ENCODE data around the gene NEU1.
"Not testable (repeated sequence)": the region's sequence is repeated elsewhere in the genome, so short reads cannot be mapped to it uniquely, and the experiment has no call there.

NEU1 gene

DNA sequence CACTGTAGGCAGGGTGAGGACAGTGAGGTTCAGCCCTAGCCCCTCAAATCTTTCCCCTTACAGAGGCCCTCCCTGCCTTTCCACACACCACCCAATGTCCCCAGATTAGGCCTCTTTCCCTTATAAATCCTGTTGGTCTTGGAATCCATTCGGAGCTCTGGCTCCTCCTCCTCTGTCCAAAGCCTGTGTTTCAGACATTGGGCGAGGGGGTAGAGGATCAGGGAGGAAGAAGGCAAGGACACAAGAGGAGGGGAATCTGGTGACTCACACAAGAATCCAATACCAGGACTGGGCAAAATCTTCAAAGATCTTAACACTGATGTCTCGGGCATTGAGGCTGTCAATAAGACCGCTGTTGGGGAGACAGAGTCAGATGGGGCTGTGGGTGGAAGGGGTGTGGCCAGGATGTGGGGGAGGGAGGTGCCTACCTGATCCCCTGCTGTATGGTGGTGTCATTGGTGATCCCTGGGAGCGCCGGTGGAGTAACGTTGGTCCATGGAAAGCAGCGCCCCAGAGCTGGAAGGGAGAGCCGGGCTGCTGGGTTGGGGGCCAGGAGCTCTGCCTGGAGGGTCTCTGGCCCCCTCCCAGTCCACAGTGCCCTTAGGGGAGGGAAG is 8.5 kb upstream of the NEU1 start:
- DNase-seq: no peak

- peak; percentile 48 for DNase-seq
Measured at GRCh38 chr6:31870385-31870921, 7.8 kb upstream of the NEU1 start.

- DNase-seq: no peak
Measured at GRCh38 chr6:31869343-31869742, 6.7 kb upstream of the NEU1 start.

DNA sequence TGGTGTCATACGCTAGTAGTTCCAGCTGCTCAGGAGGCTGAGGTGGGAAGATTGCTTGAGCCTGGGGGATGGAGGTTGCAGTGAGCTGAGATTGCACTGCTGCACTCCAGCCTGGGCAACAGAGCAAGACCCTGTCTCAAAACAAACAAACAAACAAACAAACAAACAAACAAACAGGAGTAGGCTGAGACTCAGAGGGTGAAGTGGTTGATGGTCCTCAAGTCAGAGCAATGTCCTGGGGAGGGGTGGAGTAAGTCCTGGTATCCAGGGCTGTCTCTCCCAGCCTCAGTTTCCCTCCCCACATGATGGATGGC is 6.0 kb upstream of the NEU1 start:
- not testable (repeated sequence) for DNase-seq

DNA sequence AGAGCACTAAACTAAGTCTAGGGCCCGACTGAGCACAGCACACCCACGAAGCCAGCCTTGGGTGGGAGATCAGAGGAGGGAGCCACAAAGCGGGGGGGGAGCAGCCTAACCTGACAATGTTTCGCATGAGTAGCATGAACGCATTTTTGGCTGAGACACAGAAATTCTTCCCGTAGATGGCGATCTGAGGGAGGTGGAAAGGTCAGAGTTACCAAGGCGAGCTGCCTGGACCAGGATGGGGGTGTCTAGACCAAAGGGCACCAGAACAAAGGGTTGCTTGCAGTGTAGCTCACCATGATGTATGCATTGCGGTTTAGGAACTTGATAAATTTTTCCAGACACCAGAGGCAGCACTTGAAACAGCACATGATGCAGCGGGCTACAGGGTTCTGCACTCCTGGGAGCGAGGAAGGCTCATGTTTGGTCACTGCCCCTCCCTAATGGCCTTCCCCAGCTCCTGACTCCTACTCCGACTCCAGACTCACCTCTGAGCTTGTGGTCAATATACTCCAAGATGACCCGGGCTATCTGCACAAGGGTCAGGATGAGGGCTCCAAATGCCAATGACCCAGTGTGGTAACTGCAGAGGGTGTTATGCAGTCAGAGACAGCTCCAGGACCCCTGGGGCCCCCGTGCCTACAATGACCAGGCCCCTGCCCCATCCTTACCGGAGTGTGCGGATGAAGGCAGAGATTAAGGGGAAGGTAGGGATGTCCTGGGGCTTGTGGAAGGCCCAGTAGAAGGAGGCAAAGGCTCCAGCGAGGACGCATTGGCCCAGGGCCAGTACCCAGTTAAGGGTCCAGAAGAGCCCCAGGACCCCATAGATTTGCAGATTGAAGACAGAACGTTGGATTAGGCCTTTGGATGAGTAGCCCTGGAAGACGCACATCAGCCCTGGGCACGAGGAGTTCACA is 2.8 kb upstream of the NEU1 start:
- no peak for DNase-seq

DNA sequence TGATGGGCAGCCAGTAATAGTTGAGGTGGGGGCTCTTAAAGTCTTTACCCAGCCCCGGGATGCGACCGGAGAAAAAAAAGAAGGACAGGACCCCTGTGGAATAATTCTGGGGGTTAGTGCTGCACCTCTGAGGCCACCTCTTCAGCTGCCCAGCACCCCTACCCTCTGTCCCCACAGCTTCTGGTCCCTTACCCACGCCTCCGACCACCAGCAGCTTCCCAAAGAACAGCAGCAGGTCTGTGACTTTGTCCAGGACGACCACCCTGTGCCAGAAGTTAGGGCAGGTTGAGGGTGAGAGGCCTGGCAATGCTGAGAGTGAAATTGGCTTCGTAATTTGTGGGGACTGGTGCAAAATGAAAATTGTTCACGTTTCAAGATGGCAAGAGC is 2.2 kb upstream of the NEU1 start:
- no peak for DNase-seq

DNA sequence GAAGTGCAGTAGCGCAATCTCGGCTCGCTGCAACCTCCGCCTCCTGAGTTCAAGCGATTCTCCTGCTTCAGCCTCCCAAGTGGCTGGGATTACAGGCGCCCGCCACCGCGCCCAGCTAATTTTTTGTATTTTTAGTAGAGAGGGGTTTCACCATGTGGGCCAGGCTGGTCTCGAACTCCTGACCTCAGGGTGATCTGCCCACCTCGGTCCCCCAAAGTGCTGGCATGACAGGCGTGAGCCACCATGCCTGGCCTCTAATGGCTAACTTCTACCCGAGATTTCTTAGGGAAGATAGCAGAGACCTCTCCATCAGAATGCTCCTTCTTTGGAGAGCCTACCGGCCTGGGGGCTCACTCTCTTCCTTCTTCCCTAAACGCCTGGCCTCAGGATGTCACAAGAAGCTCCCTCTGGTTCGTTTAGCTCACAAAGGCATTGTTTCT is 1.5 kb upstream of the NEU1 start:
- DNase-seq: not testable (repeated sequence)

GRCh38 chr6:31861919-31862343 is 690 bp downstream of the NEU1 start:
- no peak for DNase-seq

DNA sequence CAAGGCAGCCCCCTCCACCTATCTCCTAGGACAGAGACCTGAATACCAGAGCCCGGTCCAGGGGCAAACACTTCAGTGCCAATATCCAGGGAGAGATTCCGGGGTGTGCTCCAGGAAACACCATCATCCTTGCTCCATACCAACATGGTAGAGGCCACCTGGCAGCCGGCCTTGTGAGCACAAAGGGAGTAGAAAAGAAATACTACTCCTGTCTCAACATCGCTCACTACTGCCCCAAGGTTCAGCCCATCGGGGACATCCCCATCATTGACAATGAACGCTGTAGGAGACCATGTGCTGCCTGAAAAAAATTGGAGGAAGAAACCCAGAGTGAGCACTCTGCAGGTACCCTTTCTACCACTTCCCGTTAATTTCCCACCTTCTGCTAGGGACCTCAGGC is 1.5 kb downstream of the NEU1 start:
- no peak for DNase-seq

DNA sequence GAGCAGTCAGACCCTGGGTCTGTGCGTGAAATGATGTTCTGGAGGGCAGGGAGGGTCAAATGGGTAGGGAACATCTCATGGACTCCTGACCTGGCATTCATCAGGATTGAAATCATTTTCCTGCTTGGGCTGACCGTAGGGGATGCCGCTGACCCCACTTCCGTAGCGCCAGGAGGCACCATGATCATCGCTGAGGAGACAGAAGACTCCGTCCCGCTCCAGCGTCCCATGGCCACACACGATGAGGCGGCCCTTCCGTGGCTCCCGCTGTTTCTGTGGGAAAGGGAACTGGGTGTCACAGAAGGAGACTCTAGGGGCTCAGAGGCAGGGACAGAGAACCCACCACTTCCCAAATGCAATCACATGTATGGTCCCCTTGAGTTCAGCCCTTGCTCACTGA is 2.3 kb downstream of the NEU1 start:
- no peak for DNase-seq

GRCh38 chr6:31859923-31860322 is 2.7 kb downstream of the NEU1 start:
- no peak for DNase-seq

GRCh38 chr6:31858707-31859106 is 3.9 kb downstream of the NEU1 start:
- no peak for DNase-seq

- not testable (repeated sequence) for DNase-seq
Measured at GRCh38 chr6:31857774-31858173, 4.8 kb downstream of the NEU1 start.

GRCh38 chr6:31851980-31852718 is 10.5 kb downstream of the NEU1 start:
- not testable (repeated sequence) for DNase-seq

GRCh38 chr6:31851485-31851832 is 11.2 kb downstream of the NEU1 start:
- DNase-seq: no peak

- no peak for DNase-seq
Measured at GRCh38 chr6:31850765-31851484, 11.7 kb downstream of the NEU1 start.

DNA sequence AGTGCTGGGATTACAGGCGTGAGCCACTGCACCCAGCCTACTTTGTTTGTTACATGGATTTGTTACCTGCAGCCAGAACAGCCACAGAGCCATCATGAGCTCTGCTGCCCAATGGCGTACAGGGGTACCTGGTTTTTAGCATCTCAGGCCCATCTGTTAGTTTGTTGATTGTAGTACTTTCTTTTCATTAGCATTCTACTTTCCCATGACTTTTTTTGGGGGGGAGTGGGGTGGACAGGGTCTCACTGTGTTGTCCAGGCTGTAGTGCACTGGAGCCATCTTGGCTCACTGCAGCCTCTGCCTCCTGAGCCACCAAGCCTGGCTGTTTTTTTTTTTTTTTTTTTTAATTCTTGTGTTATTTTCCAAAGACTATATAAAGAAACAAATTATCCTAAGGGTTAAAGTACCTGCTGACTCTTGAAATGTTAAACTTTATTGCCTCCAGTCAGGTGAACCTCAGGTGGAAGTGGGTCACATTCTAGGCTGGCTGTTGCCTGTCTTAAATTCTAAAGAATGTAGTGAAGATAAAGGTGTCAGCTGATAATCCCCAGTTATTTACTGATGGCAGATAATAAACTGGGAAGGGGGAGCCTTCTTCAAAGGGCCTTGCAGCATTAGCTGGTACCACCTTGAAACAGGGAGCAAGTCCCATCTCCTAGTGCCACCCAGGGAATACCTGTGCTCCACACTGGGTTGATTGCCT is 15.2 kb downstream of the NEU1 start:
- DNase-seq: no peak

DNA sequence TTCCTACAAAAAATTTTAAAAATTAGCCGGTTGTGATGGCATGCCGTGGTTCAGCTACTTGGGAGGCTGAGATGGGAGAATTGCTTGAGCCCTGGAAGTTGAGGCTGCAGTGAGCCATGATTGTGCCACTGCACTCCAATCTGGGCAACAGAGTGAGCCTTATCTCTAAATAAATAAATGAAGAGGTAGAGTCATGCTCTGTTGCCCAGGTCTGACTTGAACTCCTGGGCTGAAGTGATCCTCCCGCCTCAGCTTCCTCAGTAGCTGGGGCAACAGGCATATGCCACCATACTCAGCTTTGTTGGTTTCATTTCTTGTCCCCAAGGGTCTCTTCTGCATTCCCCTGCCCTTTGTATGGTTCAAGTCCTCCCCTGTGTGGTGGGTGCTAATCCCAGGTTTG is 18.1 kb downstream of the NEU1 start:
- no peak for DNase-seq

DNA sequence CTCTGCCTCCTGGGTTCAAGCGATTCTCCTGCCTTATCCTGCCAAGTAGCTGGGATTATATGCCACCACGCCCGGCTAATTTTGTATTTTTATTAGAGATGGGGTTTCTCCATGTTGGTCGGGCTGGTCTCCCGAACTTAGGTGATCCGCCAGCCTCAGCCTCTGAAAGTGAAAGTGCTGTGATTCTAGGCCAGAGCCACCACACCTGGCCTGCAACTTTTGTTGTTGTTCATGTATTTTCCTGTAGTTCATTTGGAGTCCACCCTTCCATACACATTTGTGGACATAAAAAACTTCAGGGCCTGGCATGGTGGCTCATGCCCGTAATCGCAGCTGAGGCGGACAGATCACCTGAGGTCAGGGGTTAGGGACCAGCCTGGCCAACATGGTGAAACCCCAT is 20.6 kb downstream of the NEU1 start:
- DNase-seq: no peak

DNA sequence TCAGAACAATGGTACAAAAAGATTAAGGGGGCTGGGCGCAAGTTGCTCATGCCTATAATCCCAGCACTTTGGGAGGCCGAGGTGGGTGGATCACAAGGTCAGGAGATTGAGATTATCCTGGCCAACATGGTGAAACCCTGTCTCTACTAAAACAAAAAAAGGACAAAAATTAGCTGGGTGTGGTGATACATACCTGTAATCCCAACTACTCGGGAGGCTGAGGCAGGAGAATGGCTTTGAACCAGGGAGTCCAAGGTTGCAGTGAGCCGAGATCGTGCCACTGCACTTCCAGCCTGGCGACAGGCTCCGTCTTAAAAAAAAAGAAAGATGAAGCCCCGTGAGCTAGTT is 22.9 kb downstream of the NEU1 start:
- not testable (repeated sequence) for DNase-seq

GRCh38 chr6:31838968-31839367 is 23.7 kb downstream of the NEU1 start:
- no peak for DNase-seq

DNA sequence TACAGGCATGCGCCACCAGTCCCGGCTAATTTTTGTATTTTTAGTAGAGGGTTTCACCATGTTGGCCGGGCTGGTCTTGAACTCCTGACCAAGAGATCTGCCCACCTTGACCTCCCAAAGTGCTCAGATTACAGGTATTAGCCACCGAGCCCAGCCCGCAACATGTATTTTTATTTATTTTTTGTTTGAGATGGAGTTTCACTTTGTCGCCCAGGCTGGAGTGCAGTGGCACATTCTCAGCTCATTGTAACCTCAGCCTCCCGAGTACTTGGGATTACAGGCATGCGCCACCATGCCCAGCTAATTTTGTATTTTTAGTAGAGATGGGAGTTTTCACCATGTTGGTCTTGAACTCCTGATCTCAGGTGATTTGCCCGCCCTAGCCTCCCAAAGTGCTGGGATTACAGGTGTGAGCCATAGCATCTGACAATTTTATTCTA is 24.5 kb downstream of the NEU1 start:
- DNase-seq: not testable (repeated sequence)
